Muscle of arm (tissue), 12 donors: ENCODE measurements around the gene TLR3. TPM values are rescaled to one million over a fixed set of nuclear protein-coding genes. Genes with fewer than 3 reads are reported as not detected.
"Not testable (repeated sequence)": the region's sequence is repeated elsewhere in the genome, so short reads cannot be mapped to it uniquely, and the experiment has no call there.

Experiments used
- DNase-seq: peaks from one replicate; pipeline ENCODE4 v3.0.0-alpha.2; 2013
- polyA plus RNA-seq, 12 donors: library from polyadenylated mRNA; unstranded; fragments of 120-200 nt; gene quantifications; one replicate each; pipeline ENCODE4 v1.2.1, GENCODE V29; 2013; ENCODE audit not compliant: insufficient read length in 12 of 12

TLR3 gene
- polyA plus RNA-seq, 12 donors, result 0.84 to 3.0 (median 1.6) TPM; not detected in 2

- DNase-seq, result not testable (repeated sequence)
These were observed 21.5 kb upstream of the TLR3 start for GRCh38 chr4:186047501-186047900.

- DNase-seq, result not testable (repeated sequence)
These were observed 18.8 kb upstream of the TLR3 start for GRCh38 chr4:186050135-186050534.

- DNase-seq, result no peak
These were observed 17.9 kb upstream of the TLR3 start for GRCh38 chr4:186051096-186051495.

- no peak for DNase-seq
These were observed 10.5 kb upstream of the TLR3 start for GRCh38 chr4:186058253-186058979.

- DNase-seq, result no peak
These were observed 10.0 kb upstream of the TLR3 start for GRCh38 chr4:186058980-186059316.

- DNase-seq, result no peak
These were observed 7.0 kb upstream of the TLR3 start for GRCh38 chr4:186061921-186062320.

GRCh38 chr4:186067757-186068385 is 1.1 kb upstream of the TLR3 start:
- peak; percentile 23 for DNase-seq

GRCh38 chr4:186069729-186070128 is 773 bp downstream of the TLR3 start:
- no peak for DNase-seq

GRCh38 chr4:186072516-186072915 is 3.6 kb downstream of the TLR3 start:
- no peak for DNase-seq

GRCh38 chr4:186074189-186074588 is 5.2 kb downstream of the TLR3 start:
- DNase-seq, result no peak

GRCh38 chr4:186078981-186079638 is 10.2 kb downstream of the TLR3 start:
- no peak for DNase-seq

GRCh38 chr4:186079694-186080093 is 10.7 kb downstream of the TLR3 start:
- DNase-seq, result no peak

GRCh38 chr4:186081202-186081807 is 12.3 kb downstream of the TLR3 start:
- no peak for DNase-seq

GRCh38 chr4:186082221-186082620 is 13.3 kb downstream of the TLR3 start:
- peak; percentile 50 for DNase-seq

- no peak for DNase-seq
These were observed 19.6 kb downstream of the TLR3 start for GRCh38 chr4:186088523-186088922.

- no peak for DNase-seq
These were observed 23.3 kb downstream of the TLR3 start for GRCh38 chr4:186092296-186092695.

GRCh38 chr4:186095406-186095805 is 26.4 kb downstream of the TLR3 start:
- no peak for DNase-seq

- no peak for DNase-seq
These were observed 27.8 kb downstream of the TLR3 start for GRCh38 chr4:186096681-186097165.

- DNase-seq, result no peak
These were observed 28.4 kb downstream of the TLR3 start for GRCh38 chr4:186097386-186097785.

GRCh38 chr4:186102931-186103330 is 34.0 kb downstream of the TLR3 start:
- no peak for DNase-seq

- no peak for DNase-seq
These were observed 35.3 kb downstream of the TLR3 start, which contains the start of gene FAM149A for GRCh38 chr4:186104114-186104889. Gene FAM149A, plus strand, starts transcription at chr4:186104704.
